Limb (tissue), 2 donors: ENCODE results near the gene DLX6.

Experiments
- DNase-seq, 2 donors: peaks; one replicate each; pipeline ENCODE4 v3.0.0-alpha.2; 2016; ENCODE audit errors: extremely low spot score in 2 of 2

Gene DLX6

GRCh38 chr7:96995406-96996110 lies 9.8 kb upstream of the DLX6 start:
- DNase-seq = no peak

GRCh38 chr7:96996111-96996957 lies 9.0 kb upstream of the DLX6 start:
- DNase-seq = peak in 1 of 2 donors; percentile 56

GRCh38 chr7:96996958-96997511 lies 8.3 kb upstream of the DLX6 start:
- no peak for DNase-seq

- no peak for DNase-seq
These were observed 7.8 kb upstream of the DLX6 start for GRCh38 chr7:96997512-96998032.

GRCh38 chr7:96998333-96998732 lies 7.0 kb upstream of the DLX6 start:
- no peak for DNase-seq

- no peak for DNase-seq
These were observed 6.6 kb upstream of the DLX6 start for GRCh38 chr7:96998744-96999143.

GRCh38 chr7:97001221-97001620 lies 4.1 kb upstream of the DLX6 start:
- no peak for DNase-seq

- no peak for DNase-seq
These were observed 3.4 kb upstream of the DLX6 start for GRCh38 chr7:97001656-97002554.

GRCh38 chr7:97002555-97003261 lies 2.6 kb upstream of the DLX6 start:
- peak in 1 of 2 donors; percentile 35 for DNase-seq

- DNase-seq = peak in 1 of 2 donors; percentile 46
These were observed 1.8 kb upstream of the DLX6 start for GRCh38 chr7:97003262-97004246.

GRCh38 chr7:97004247-97005182 lies 838 bp upstream of the DLX6 start:
- no peak for DNase-seq

- DNase-seq = peak in 1 of 2 donors; percentile 76
These were observed 882 bp downstream of the DLX6 start for GRCh38 chr7:97006055-97006815.

- peak in 1 of 2 donors; percentile 47 for DNase-seq
These were observed 1.6 kb downstream of the DLX6 start for GRCh38 chr7:97006816-97007582.

- DNase-seq = no peak
These were observed 2.2 kb downstream of the DLX6 start for GRCh38 chr7:97007583-97007861.

- no peak for DNase-seq
These were observed 3.0 kb downstream of the DLX6 start for GRCh38 chr7:97008275-97008917.
